Measurements from ENCODE around the gene SEMA4A.
"Not testable (repeated sequence)": the region's sequence is repeated elsewhere in the genome, so short reads cannot be mapped to it uniquely, and the experiment has no call there.

The SEMA4A gene

GRCh38 chr1:156190265-156190664, 36.9 kb downstream of the SEMA4A start:
- DNase-seq (ENCODE audit: low read depth); H3K4me3 ChIP-seq (ENCODE audit: low read depth, low read length): not testable (repeated sequence)

DNA sequence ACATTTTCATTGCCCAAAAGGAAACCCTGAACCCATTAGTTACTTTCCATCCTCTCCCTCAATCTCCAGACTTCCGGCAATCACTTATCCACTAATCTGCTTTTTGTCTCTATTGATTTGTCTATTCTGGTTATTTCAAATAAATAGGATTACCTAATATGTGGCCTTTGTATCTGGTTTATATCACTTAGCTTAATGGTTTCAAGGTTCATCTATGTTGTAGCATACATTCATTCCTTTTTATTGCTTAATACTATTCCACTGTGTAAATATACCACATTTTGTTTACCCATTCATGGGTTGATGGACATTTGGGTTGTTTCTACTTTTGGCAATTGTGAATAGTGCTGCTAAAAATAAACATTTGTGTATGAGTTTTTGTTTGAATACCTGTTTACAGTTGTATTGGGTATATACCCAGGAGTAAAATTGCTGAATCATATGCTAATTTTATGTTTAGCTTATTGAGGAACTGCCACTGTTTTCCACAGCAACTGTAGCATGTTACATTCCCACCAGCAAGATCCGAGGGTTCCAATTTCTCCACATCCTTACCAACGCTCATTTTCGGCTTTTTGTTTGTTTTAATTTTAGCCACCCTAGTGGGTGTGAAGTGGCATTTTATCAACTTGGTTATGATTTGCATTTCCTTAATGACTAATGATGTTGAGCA, 38.0 kb downstream of the SEMA4A start:
- no peak for TF ChIP-seq CTCF (IDR thresholded peaks at IDR 0.05; ENCODE audit: insufficient read depth, low read depth, low read length, missing control alignments)
- no peak for DNase-seq (ENCODE audit: low read depth)
- no peak overlapping the region for H3K4me3 ChIP-seq (ENCODE audit: low read depth, low read length)

GRCh38 chr1:156193208-156193487, 39.8 kb downstream of the SEMA4A start:
- TF ChIP-seq CTCF (IDR thresholded peaks at IDR 0.05; ENCODE audit: insufficient read depth, low read depth, low read length, missing control alignments), result no peak
- no peak for DNase-seq (ENCODE audit: low read depth)
- peak overlapping the region; percentile 62 for H3K4me3 ChIP-seq (ENCODE audit: low read depth, low read length)

- peak; percentile 99 for DNase-seq (ENCODE audit: low read depth)
- peak; percentile 39 for TF ChIP-seq CTCF (IDR thresholded peaks at IDR 0.05; ENCODE audit: insufficient read depth, low read depth, low read length, missing control alignments)
- H3K4me3 ChIP-seq (ENCODE audit: low read depth, low read length), result peak within 1 kb of the TSS; percentile 87
Measured at GRCh38 chr1:156193488-156194299, 40.3 kb downstream of the SEMA4A start, which contains the start of gene SLC25A44. SLC25A44 (plus strand) TSS chr1:156194104; CDS start chr1:156199848, 5,744 bp downstream.

DNA sequence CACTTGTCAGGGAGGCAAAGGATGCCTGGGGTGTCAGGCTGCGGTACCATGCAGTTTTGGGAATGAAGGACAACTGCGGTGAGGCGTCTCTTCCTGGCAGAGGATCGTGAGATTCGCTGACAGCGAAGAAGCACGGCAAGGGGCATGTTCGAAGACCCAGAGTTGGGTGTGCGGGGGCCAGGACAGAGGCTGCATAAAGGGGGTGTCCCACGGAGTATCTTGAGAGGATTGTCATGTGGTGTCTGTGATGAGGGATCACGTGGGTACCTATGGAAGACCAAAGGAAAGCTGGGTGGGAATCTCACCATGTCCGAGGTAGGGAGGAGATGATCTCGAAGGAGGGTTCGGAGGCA, 40.9 kb downstream of the SEMA4A start:
- H3K4me3 ChIP-seq (ENCODE audit: low read depth, low read length), result peak overlapping the region; percentile 87
- no peak for TF ChIP-seq CTCF (IDR thresholded peaks at IDR 0.05; ENCODE audit: insufficient read depth, low read depth, low read length, missing control alignments)
- no peak for DNase-seq (ENCODE audit: low read depth)

DNA sequence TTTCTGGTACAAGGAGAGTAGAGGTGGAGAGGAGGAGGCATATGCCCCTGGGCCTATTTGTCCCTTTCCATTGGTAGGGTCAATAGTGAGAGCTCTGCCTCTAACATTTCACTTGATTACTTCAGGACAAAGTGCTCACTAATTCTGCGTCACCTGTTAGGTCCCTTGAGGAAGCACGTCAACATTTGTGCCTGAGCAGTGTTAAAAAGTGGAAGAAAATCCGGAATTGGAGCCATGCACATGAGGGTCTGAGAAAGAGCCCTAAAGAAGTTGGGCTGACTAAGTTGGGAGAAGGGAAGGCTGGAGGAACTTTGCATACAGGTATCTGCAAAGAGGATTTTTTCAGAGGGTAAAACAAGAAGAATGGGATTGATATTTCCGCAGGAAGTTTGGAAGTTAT, 42.5 kb downstream of the SEMA4A start:
- TF ChIP-seq CTCF (IDR thresholded peaks at IDR 0.05; ENCODE audit: insufficient read depth, low read depth, low read length, missing control alignments), result no peak

GRCh38 chr1:156196445-156196844, 43.1 kb downstream of the SEMA4A start:
- no peak for TF ChIP-seq CTCF (IDR thresholded peaks at IDR 0.05; ENCODE audit: insufficient read depth, low read depth, low read length, missing control alignments)
- H3K4me3 ChIP-seq (ENCODE audit: low read depth, low read length), result no peak overlapping the region
- no peak for DNase-seq (ENCODE audit: low read depth)

More for the DNA sequence above, 42.5 kb downstream of the SEMA4A start:
- no peak for DNase-seq (ENCODE audit: low read depth)
- no peak overlapping the region for H3K4me3 ChIP-seq (ENCODE audit: low read depth, low read length)

Data from GM12865 (cell line).